Pancreas (tissue), 10 donors: ENCODE measurements around the gene ZNF776. TPM values are rescaled to one million over a fixed set of nuclear protein-coding genes. Genes with fewer than 3 reads are reported as not detected.
A peak's percentile ranks its signal among the peaks of the same experiment; 100 is the strongest.
"Not testable (repeated sequence)": the region's sequence is repeated elsewhere in the genome, so short reads cannot be mapped to it uniquely, and the experiment has no call there.

Experiments used
- ATAC-seq, 4 donors: fragments of 200-7000 bp; cut with Tn5 transposase; one replicate each; pipeline versions ENCODE4 v1.8.0 to v1.9.1; 2020; ENCODE audit warnings: mild to moderate bottlenecking in 4 of 4, moderate library complexity in 4 of 4
- DNase-seq, 6 donors: peaks; one replicate each; pipeline ENCODE4 v3.0.0-alpha.2; 2020
- FAIRE-seq: peaks from 2 replicates; lab custom pipeline; 2012; peaks lifted over from hg19 to GRCh38; lab: Jason Lieb, UNC
- H3K27ac ChIP-seq, 4 donors: fragments of 200-600 bp; sonication (generic); 1 replicate in 3 of 4; 2 replicates in 1 of 4; pipeline versions ENCODE4 v1.5.0 to v1.8.0; 2020
- H3K27me3 ChIP-seq, 4 donors: fragments of 200-600 bp; one replicate each; pipeline ENCODE4 v1.8.0; 2021
- H3K36me3 ChIP-seq, 3 donors: fragments of 200-600 bp; sonication (generic) in 1 of 3; one replicate each; pipeline versions ENCODE4 v1.5.0 to v1.8.0; 2020 to 2021
- H3K4me1 ChIP-seq, 3 donors: fragments of 200-600 bp; one replicate each; pipeline ENCODE4 v1.8.0; 2021
- H3K4me3 ChIP-seq, 4 donors: fragments of 200-600 bp; sonication (generic) in 2 of 4; one replicate each; pipeline versions ENCODE4 v1.5.0 to v1.8.0; 2020 to 2021
- H3K9me3 ChIP-seq, 4 donors: fragments of 200-600 bp; one replicate each; pipeline ENCODE4 v1.8.0; 2021
- WGBS, 2 donors: extraction: QIAGEN DNeasy Blood & Tissue Kit; methylation state at CpG; one replicate each; pipeline ENCODE4 v1.1.7; 2013; 5-methylcytosine and 5-hydroxymethylcytosine counted together
- intact Hi-C, 3 donors: fragments of 100-400 bp; cut with DNase I; formaldehyde crosslinking; loops; one replicate each; pipeline versions ENCODE4 v1.11.1 to v1.14.2; 2022
- polyA plus RNA-seq, 2 donors: library from polyadenylated mRNA; stranded (reverse); fragments of 200-250 nt; gene quantifications; one replicate each; pipeline ENCODE4 v1.2.3, GENCODE V29; 2013
- total RNA-seq, 6 donors: library from RNA; stranded (reverse); fragmentation: NEBNext Ultra II Directional in 4 of 6; extraction: Animal tissue kit (Norgen Biotek cat#: 25700) in 4 of 6; gene quantifications; one replicate each; pipeline versions ENCODE4 v1.2.1 to v1.2.4, GENCODE V29; 2021 to 2023
- TF ChIP-seq, protein P1 (sequence below), 4 donors: fragments of 200-600 bp; sonication (generic) in 3 of 4; IDR thresholded peaks; one replicate each; pipeline versions ENCODE4 v1.5.0 to v1.8.0; 2021; ENCODE audit warnings: antibody characterized with exemption in 4 of 4
- donor health status: healthy with polysubstance abuse.
- donor health status: DM: no; HTN: no; CAD: no; lungs with moderate emphysema.
- donor health status: DM: no; HTN: no; CAD: no.
- donor health status: control.
- donor health status: control.
- donor health status: Bipolar disorder and iron deficiency.
- donor health status: DM: yes; HTN: yes; CAD: no.
- donor health status: DM: no; HTN: no; CAD: no.
- donor health status: DM: no; HTN: no; CAD: no.
- donor health status: DM: yes; HTN: yes; CAD: no.

Gene ZNF776
- total and polyA plus RNA-seq, 8 donors, result 2.9 to 10.8 (median 4.5) TPM

DNA sequence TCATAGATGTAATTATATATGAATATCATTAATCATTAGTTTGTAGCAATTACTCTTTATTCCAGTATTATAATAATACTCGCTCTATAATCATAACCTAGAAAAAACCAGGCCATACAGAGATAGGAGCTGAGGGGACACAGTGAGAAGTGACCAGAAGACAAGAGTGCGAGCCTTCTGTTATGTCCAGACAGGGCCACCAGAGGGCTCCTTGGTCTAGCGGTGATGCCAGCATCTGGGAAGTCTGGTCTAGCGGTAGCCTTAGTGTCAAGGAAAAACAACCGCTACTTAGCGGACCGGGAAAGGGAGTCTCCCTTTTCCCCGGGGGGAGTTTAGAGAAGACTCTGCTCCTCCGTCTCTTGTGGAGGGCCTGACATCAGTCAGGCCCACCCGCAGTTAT lies 8.3 kb upstream of the ZNF776 start:
- ATAC-seq, result peak; percentile 58 to 86 (median 58)

DNA sequence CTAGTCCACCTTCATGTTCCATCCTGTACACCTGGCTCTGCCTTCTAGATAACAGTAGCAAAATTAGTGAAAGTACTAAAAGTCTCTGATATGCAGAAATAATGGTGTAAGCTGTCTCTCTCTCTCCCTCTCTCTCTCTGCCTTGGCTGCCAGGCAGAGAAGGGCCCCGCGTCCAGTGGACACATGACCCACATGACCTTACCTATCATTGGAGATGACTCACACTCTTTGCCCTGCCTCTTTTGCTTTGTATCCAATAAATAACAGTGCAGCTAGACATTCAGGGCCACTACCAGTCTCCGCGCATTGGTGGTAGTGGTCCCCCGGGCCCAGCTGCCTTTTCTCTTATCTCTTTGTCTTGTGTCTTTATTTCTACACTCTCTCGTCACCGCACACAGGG lies 7.8 kb upstream of the ZNF776 start:
- H3K27ac ChIP-seq, H3K4me3 ChIP-seq, intact Hi-C loops, FAIRE-seq, ATAC-seq, H3K4me1 ChIP-seq, H3K27me3 ChIP-seq, DNase-seq, H3K9me3 ChIP-seq, H3K36me3 ChIP-seq: not testable (repeated sequence)
- 87 to 89% methylated on average over 7 of the region's 7 CpGs for WGBS, 2 donors

More for the DNA sequence above, 8.3 kb upstream of the ZNF776 start:
- H3K27me3 ChIP-seq, FAIRE-seq, H3K27ac ChIP-seq, H3K36me3 ChIP-seq, H3K4me3 ChIP-seq, H3K4me1 ChIP-seq, H3K9me3 ChIP-seq, intact Hi-C loops: not testable (repeated sequence)
- 3 to 6% methylated on average over 10 of the region's 10 CpGs for WGBS, 2 donors
- DNase-seq, result peak in 3 of 6 donors; percentile 28 to 48 (median 33)
- TF ChIP-seq, protein P1, sequence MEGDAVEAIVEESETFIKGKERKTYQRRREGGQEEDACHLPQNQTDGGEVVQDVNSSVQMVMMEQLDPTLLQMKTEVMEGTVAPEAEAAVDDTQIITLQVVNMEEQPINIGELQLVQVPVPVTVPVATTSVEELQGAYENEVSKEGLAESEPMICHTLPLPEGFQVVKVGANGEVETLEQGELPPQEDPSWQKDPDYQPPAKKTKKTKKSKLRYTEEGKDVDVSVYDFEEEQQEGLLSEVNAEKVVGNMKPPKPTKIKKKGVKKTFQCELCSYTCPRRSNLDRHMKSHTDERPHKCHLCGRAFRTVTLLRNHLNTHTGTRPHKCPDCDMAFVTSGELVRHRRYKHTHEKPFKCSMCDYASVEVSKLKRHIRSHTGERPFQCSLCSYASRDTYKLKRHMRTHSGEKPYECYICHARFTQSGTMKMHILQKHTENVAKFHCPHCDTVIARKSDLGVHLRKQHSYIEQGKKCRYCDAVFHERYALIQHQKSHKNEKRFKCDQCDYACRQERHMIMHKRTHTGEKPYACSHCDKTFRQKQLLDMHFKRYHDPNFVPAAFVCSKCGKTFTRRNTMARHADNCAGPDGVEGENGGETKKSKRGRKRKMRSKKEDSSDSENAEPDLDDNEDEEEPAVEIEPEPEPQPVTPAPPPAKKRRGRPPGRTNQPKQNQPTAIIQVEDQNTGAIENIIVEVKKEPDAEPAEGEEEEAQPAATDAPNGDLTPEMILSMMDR (IDR thresholded peaks at IDR 0.05), result peak; percentile 20 to 49 (median 35)

DNA sequence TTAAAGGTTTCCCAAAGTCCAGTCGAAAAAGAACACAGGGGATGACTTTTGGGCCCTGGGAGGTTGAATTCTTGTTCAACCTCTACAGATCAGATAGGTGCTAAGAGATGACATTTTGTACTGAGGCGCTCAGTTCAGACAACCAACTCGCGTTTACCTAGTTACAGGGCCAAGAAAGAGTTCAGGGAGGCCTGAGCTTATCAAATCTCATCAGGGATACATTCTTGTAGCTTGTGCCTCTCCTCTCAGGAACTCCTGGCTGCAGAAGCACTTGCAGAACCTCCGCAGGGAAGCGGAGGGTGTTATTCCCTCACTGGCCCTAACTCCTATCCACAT lies 825 bp downstream of the ZNF776 start:
- FAIRE-seq (no peak), DNase-seq (no peak), ATAC-seq (peak in 1 of 4 donors; percentile 9)
- Histone ChIP-seq H3K36me3 (peaks cover 5 to 20% (median 6%) of the 10 kb centered on the region in 3 donors), H3K9me3 (no peaks in the 10 kb centered on the region), H3K4me3 (peak overlapping the region; percentile 74 to 99 (median 88)), H3K27me3 (no peaks in the 10 kb centered on the region), H3K27ac (no peak overlapping the region), H3K4me1 (peaks cover 0 to 6% (median 0%) of the 10 kb centered on the region in 3 donors)
- intact Hi-C loops, result loop anchor here in 1 of 3 donors (10.0 kb wide), 1 partner anchor 407 kb away; the partner anchor contains the start of gene ZNF329
- WGBS, 2 donors, result 26 to 29% methylated on average over 6 of the region's 6 CpGs
- TF ChIP-seq, protein P1 (IDR thresholded peaks at IDR 0.05), result no peak

- H3K9me3 ChIP-seq, result no peaks in the 10 kb centered on the region
- FAIRE-seq (no peak), DNase-seq (no peak), ATAC-seq (no peak)
- TF ChIP-seq, protein P1 (IDR thresholded peaks at IDR 0.05), result no peak
- H3K4me1 ChIP-seq, result peaks cover 0 to 6% (median 0%) of the 10 kb centered on the region in 3 donors
- intact Hi-C loops, result loop anchor here in 1 of 3 donors (10.0 kb wide), 1 partner anchor 407 kb away; the partner anchor contains the start of gene ZNF329
- H3K27ac ChIP-seq, result no peak overlapping the region
- WGBS, 2 donors, result 94% methylated on average over 3 of the region's 3 CpGs
- no peaks in the 10 kb centered on the region for H3K27me3 ChIP-seq
- H3K4me3 ChIP-seq, result peak overlapping the region in 2 of 4 donors; percentile 74 to 99
- peaks cover 9 to 25% (median 12%) of the 10 kb centered on the region in 3 donors for H3K36me3 ChIP-seq
Observed at GRCh38 chr19:57748029-57748428, 1.4 kb downstream of the ZNF776 start.

DNA sequence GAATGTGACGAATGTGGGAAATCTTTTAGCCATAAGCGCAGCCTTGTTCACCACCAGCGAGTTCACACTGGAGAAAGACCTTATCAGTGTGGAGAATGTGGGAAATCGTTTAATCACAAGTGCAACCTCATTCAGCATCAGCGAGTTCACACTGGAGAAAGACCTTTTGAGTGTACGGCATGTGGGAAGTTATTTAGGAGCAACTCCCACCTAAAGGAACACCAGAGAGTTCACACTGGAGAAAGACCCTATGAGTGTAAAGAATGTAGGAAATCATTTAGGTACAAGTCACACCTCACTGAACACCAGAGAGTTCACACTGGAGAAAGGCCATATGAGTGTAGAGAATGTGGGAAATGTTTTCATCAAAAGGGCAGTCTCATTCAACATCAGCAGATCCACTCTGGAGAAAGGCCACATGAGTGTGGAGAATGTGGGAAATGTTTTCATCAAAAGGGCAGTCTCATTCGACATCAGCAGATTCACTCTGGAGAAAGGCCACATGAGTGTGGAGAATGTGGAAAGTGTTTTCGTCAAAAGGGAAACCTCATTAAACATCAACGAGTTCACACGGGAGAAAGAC lies 7.6 kb downstream of the ZNF776 start:
- Histone ChIP-seq H3K27me3 (no peaks in the 10 kb centered on the region), H3K4me3 (no peak overlapping the region), H3K4me1 (no peaks in the 10 kb centered on the region), H3K9me3 (peaks cover 0 to 8% (median 0%) of the 10 kb centered on the region in 4 donors), H3K27ac (no peak overlapping the region), H3K36me3 (peaks cover 17 to 69% (median 29%) of the 10 kb centered on the region in 3 donors)
- TF ChIP-seq, protein P1 (IDR thresholded peaks at IDR 0.05), result no peak
- WGBS, 2 donors, result 97 to 98% methylated on average over 10 of the region's 10 CpGs
- no peak for DNase-seq
- no peak for FAIRE-seq
- ATAC-seq, result no peak
- intact Hi-C loops, result no loop called here
